HepG2 (cell line): ENCODE results near the gene TAB2. TPM values are rescaled to one million over a fixed set of nuclear protein-coding genes. Genes with fewer than 3 reads are reported as not detected.

Experiments
- FOXA1 ChIP-seq, 2 experiments: fragments of 450-650 bp in 1 of 2; sonication (generic) in 1 of 2; formaldehyde crosslinking in 1 of 2; IDR thresholded peaks; 2 replicates each; pipeline versions ENCODE4 v1.4.0 to v1.6.1; 2016 to 2020; ENCODE audit warnings: missing genetic modification reagents in 1 of 2
- HINFP ChIP-seq: sonication (generic); formaldehyde crosslinking; IDR thresholded peaks from 2 replicates; pipeline ENCODE4 v1.4.0; 2020; ENCODE audit warnings: low read depth, mild to moderate bottlenecking, missing genetic modification reagents
- MATR3 ChIP-seq: sonication (generic); formaldehyde crosslinking; IDR thresholded peaks from 2 replicates; pipeline ENCODE4 v1.4.0; 2020; ENCODE audit warnings: missing genetic modification reagents
- PAWR ChIP-seq: sonication (generic); formaldehyde crosslinking; IDR thresholded peaks from 2 replicates; pipeline ENCODE4 v1.4.0; 2020; ENCODE audit warnings: missing genetic modification reagents, mild to moderate bottlenecking, borderline replicate concordance
- PRMT3 ChIP-seq: sonication (generic); formaldehyde crosslinking; IDR thresholded peaks from 2 replicates; pipeline ENCODE4 v1.8.1; 2022; ENCODE audit warnings: low read depth, mild to moderate bottlenecking, moderate library complexity, missing genetic modification reagents, borderline replicate concordance
- RBAK ChIP-seq: sonication (generic); formaldehyde crosslinking; IDR thresholded peaks from 2 replicates; pipeline ENCODE4 v1.5.1; 2020; ENCODE audit warnings: mild to moderate bottlenecking, missing genetic modification reagents
- TMF1 ChIP-seq: sonication (generic); formaldehyde crosslinking; IDR thresholded peaks from 2 replicates; pipeline ENCODE4 v1.8.1; 2022; ENCODE audit warnings: low read depth, missing genetic modification reagents
- YY1 ChIP-seq: IDR thresholded peaks from 2 replicates; pipeline ENCODE4 v1.6.1; 2011; ENCODE audit warnings: low read length, low read depth, moderate library complexity, mild to moderate bottlenecking; ENCODE audit not compliant: insufficient read depth, insufficient replicate concordance
- ZBED4 ChIP-seq: sonication (generic); formaldehyde crosslinking; IDR thresholded peaks from 2 replicates; pipeline ENCODE4 v1.4.0; 2020; ENCODE audit warnings: missing genetic modification reagents, borderline replicate concordance
- ZBTB20 ChIP-seq: sonication (generic); formaldehyde crosslinking; IDR thresholded peaks from 2 replicates; pipeline ENCODE4 v1.8.1; 2023; ENCODE audit warnings: missing genetic modification reagents, low read depth, mild to moderate bottlenecking, borderline replicate concordance
- ZFP37 ChIP-seq: sonication (generic); formaldehyde crosslinking; IDR thresholded peaks from 2 replicates; pipeline ENCODE4 v1.4.0; 2020; ENCODE audit warnings: missing genetic modification reagents, borderline replicate concordance
- ZKSCAN8 ChIP-seq: IDR thresholded peaks from 2 replicates; pipeline ENCODE4 v1.6.1; 2016; ENCODE audit warnings: borderline replicate concordance, missing genetic modification reagents, missing compliant biosample characterization
- ZNF235 ChIP-seq: sonication (generic); formaldehyde crosslinking; IDR thresholded peaks from 2 replicates; pipeline ENCODE4 v1.8.1; 2023; ENCODE audit warnings: mild to moderate bottlenecking, missing genetic modification reagents, borderline replicate concordance
- ZNF33A ChIP-seq: sonication (generic); formaldehyde crosslinking; IDR thresholded peaks from 2 replicates; pipeline ENCODE4 v1.5.1; 2020; ENCODE audit warnings: missing genetic modification reagents, mild to moderate bottlenecking, moderate library complexity, borderline replicate concordance
- ZNF33B ChIP-seq: sonication (generic); formaldehyde crosslinking; IDR thresholded peaks from 2 replicates; pipeline ENCODE4 v1.5.1; 2020; ENCODE audit warnings: mild to moderate bottlenecking, missing genetic modification reagents
- ZNF747 ChIP-seq: sonication (generic); formaldehyde crosslinking; IDR thresholded peaks from 2 replicates; pipeline ENCODE4 v1.8.1; 2023; ENCODE audit warnings: missing genetic modification reagents, mild to moderate bottlenecking, borderline replicate concordance
- polyA plus RNA-seq, 8 experiments: library from polyadenylated mRNA; depleted of rRNA in 3 of 8; stranded (reverse) in 7 of 8; unstranded in 1 of 8; fragments of >200 nt; fragmentation: Illumina TruSeq in 4 of 8; extraction: Trizol in 4 of 8; gene quantifications; 2 replicates each; pipeline versions ENCODE4 v1.2.1 to v1.2.3, GENCODE V29; 2011 to 2016; ENCODE audit warnings: low read depth in 4 of 8, missing spikeins in 1 of 8, mixed read lengths in 1 of 8; ENCODE audit not compliant: insufficient read depth in 1 of 8
- total RNA-seq, 5 experiments: library from RNA; depleted of rRNA; stranded (reverse); fragments of >200 nt; fragmentation: Illumina TruSeq; extraction: Trizol; gene quantifications; 2 replicates each; pipeline ENCODE4 v1.2.3, GENCODE V29; 2016; ENCODE audit warnings: low read depth in 1 of 5
- TF ChIP-seq, protein P1 (sequence below): sonication (generic); formaldehyde crosslinking; IDR thresholded peaks from 2 replicates; pipeline ENCODE4 v1.5.0; 2020; ENCODE audit warnings: mild to moderate bottlenecking, missing genetic modification reagents
- TF ChIP-seq, protein P2 (sequence below): sonication (generic); formaldehyde crosslinking; IDR thresholded peaks from 2 replicates; pipeline ENCODE4 v1.9.0; 2021; ENCODE audit warnings: missing genetic modification reagents, mild to moderate bottlenecking, borderline replicate concordance

TAB2 gene
- total and polyA plus RNA-seq, 2 of the 13 experiments (the other 11 are each of a cell fraction or from before 2014, with no cell fraction given), result 23.7 to 50.2 TPM

- TF ChIP-seq ZNF235 (peak; percentile 98; the same call in 1 of the 2 replicates), PRMT3 (CRISPR knock-in tag) (peak; percentile 81; the same call in 1 of the 2 replicates), FOXA1 (IDR thresholded peaks at IDR 0.05) (no peak), FOXA1 (CRISPR knock-in tag; IDR thresholded peaks at IDR 0.05) (0 out of 2 replicates have a peak, but pooled peaks have one; percentile 21), RBAK (CRISPR knock-in tag) (no peak), TMF1 (CRISPR knock-in tag) (0 out of 2 replicates have a peak, but pooled peaks have one; percentile 53), ZNF33B (CRISPR knock-in tag) (peak; percentile 90; the same call in 1 of the 2 replicates), ZNF33A (CRISPR knock-in tag) (no peak), PAWR (CRISPR knock-in tag) (no peak), MATR3 (CRISPR knock-in tag) (no peak), ZBED4 (CRISPR knock-in tag) (peak; percentile 76; the same call in 1 of the 2 replicates), ZKSCAN8 (CRISPR knock-in tag) (no peak), ZNF747 (CRISPR knock-in tag) (no peak), YY1 (peak; percentile 97), HINFP (CRISPR knock-in tag) (no peak), ZFP37 (CRISPR knock-in tag) (no peak), ZBTB20 (CRISPR knock-in tag) (no peak)
- TF ChIP-seq, protein P1, sequence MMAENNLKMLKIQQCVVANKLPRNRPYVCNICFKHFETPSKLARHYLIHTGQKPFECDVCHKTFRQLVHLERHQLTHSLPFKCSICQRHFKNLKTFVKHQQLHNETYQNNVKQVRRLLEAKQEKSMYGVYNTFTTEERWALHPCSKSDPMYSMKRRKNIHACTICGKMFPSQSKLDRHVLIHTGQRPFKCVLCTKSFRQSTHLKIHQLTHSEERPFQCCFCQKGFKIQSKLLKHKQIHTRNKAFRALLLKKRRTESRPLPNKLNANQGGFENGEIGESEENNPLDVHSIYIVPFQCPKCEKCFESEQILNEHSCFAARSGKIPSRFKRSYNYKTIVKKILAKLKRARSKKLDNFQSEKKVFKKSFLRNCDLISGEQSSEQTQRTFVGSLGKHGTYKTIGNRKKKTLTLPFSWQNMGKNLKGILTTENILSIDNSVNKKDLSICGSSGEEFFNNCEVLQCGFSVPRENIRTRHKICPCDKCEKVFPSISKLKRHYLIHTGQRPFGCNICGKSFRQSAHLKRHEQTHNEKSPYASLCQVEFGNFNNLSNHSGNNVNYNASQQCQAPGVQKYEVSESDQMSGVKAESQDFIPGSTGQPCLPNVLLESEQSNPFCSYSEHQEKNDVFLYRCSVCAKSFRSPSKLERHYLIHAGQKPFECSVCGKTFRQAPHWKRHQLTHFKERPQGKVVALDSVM (CRISPR knock-in tag), result 0 out of 2 replicates have a peak, but pooled peaks have one; percentile 50
- TF ChIP-seq, protein P2, sequence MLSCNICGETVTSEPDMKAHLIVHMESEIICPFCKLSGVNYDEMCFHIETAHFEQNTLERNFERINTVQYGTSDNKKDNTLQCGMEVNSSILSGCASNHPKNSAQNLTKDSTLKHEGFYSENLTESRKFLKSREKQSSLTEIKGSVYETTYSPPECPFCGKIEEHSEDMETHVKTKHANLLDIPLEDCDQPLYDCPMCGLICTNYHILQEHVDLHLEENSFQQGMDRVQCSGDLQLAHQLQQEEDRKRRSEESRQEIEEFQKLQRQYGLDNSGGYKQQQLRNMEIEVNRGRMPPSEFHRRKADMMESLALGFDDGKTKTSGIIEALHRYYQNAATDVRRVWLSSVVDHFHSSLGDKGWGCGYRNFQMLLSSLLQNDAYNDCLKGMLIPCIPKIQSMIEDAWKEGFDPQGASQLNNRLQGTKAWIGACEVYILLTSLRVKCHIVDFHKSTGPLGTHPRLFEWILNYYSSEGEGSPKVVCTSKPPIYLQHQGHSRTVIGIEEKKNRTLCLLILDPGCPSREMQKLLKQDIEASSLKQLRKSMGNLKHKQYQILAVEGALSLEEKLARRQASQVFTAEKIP, result no peak
Measured at GRCh38 chr6:149316740-149317643, 520 bp upstream of the TAB2 start (continued).
